ENCODE data around the gene RIF1. TPM values are rescaled to one million over a fixed set of nuclear protein-coding genes. Genes with fewer than 3 reads are reported as not detected.

RIF1 gene
- total RNA-seq, 1 donor from 2014 or later = 39.1 TPM

DNA sequence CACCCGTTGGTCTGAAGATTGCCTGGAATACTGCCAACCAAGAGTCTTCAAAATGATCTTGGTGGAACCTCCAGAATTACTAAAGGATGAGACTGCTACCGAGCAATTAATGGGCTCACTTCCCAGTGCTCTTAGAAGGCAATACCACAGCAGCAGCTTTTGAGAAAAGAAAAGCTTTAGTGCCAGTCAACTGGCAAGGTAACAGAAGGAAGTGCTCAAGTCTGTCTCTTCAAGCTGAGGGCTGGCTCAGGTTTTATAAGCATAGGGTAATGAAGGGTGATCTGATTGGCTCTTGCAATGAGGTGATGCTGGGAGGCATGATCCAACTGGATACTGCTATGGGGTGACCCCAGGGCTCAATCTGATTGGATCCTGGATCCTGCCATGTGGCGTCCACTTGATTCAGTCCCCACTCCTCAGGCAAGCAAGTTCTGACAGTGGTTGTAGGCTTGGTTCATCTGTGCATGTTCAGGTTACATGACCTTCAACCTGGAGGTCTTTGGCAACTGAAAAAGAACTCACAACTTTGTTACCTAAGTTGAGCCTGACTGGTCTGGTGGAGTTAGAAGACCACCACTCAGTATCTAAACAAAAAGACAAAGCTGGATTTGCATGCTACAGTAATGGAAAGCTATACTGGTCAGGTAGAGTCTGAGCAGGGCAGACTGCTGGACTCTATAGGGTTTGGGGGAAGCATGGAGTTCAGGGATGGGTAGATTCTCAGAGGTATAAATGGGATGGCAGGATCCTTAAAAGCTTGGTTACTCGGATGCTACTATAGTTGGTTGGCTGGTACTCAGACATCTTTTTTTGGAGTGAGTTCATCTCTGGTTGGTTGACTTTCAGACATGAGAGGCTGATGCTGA is 14.0 kb upstream of the RIF1 start:
- no peaks in the 10 kb centered on the region for H3K27me3 Mint-ChIP-seq (ENCODE audit: low read depth, unreplicated experiment)
- FAIRE-seq = no peak

DNA sequence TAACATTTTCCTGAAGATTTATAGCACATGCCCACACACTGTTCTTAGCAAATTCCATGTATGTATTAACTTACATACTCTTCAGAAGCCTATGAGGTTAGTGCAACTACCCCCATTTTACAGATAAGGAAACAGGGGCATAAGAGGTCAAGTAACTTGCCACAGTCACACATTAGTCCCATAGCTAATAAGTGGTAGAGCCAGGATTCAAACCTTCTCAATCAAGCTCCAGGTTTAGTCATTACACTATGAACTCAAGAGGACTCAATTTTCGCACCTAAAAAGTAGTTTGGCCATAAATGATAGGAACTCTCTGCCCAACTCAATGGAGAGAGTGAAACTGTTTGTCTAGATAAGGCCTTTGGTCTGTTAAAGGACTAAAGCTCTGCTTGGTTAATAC is 9.7 kb upstream of the RIF1 start:
- no peaks in the 10 kb centered on the region for H3K27me3 ChIP-seq (ENCODE audit: insufficient read depth, low read length)
- no peak for DNase-seq (ENCODE audit: low read depth)
- H3K36me3 ChIP-seq (ENCODE audit: insufficient read depth, low read length) = no peaks in the 10 kb centered on the region
- H3K4me3 Mint-ChIP-seq (ENCODE audit: unreplicated experiment) = no peak overlapping the region
- H3K4me3 ChIP-seq (ENCODE audit: insufficient read depth, low read depth, low read length) = no peak overlapping the region
- no peaks in the 10 kb centered on the region for H3K4me1 ChIP-seq (ENCODE audit: insufficient read depth, low read length)
- H3K4me1 Mint-ChIP-seq (ENCODE audit: low read depth, unreplicated experiment) = no peaks in the 10 kb centered on the region
- no peaks in the 10 kb centered on the region for H3K79me2 ChIP-seq (ENCODE audit: insufficient read depth, low read length)
- H3K9ac ChIP-seq (ENCODE audit: low read length) = no peak overlapping the region
- no peak overlapping the region for H3K4me2 ChIP-seq (ENCODE audit: low read length)
- no peak overlapping the region for H2AFZ ChIP-seq (ENCODE audit: low read depth, low read length)
- TF ChIP-seq EZH2 (IDR thresholded peaks at IDR 0.05; ENCODE audit: insufficient read depth, low read length) = no peak
- TF ChIP-seq, protein P1, sequence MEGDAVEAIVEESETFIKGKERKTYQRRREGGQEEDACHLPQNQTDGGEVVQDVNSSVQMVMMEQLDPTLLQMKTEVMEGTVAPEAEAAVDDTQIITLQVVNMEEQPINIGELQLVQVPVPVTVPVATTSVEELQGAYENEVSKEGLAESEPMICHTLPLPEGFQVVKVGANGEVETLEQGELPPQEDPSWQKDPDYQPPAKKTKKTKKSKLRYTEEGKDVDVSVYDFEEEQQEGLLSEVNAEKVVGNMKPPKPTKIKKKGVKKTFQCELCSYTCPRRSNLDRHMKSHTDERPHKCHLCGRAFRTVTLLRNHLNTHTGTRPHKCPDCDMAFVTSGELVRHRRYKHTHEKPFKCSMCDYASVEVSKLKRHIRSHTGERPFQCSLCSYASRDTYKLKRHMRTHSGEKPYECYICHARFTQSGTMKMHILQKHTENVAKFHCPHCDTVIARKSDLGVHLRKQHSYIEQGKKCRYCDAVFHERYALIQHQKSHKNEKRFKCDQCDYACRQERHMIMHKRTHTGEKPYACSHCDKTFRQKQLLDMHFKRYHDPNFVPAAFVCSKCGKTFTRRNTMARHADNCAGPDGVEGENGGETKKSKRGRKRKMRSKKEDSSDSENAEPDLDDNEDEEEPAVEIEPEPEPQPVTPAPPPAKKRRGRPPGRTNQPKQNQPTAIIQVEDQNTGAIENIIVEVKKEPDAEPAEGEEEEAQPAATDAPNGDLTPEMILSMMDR (IDR thresholded peaks at IDR 0.05; ENCODE audit: insufficient read depth, low read depth, low read length) = no peak
- no peaks in the 10 kb centered on the region for H3K36me3 Mint-ChIP-seq (ENCODE audit: low read depth, unreplicated experiment)
- FAIRE-seq = no peak
- no peaks in the 10 kb centered on the region for H3K27me3 Mint-ChIP-seq (ENCODE audit: low read depth, unreplicated experiment)
- no peak overlapping the region for H3K27ac ChIP-seq (ENCODE audit: low read depth, low read length)
- peaks cover 7% of the 10 kb centered on the region for H3K9me3 Mint-ChIP-seq (ENCODE audit: unreplicated experiment)
- H3K9me3 ChIP-seq (ENCODE audit: insufficient read depth, low read depth, low read length) = no peaks in the 10 kb centered on the region
- H3K27ac Mint-ChIP-seq (ENCODE audit: unreplicated experiment) = no peak overlapping the region
- no peaks in the 10 kb centered on the region for H4K20me1 ChIP-seq (ENCODE audit: insufficient read depth, low read length)

More for the DNA sequence above, 14.0 kb upstream of the RIF1 start:
- Histone ChIP-seq H3K27ac (ENCODE audit: low read depth, low read length) (no peak overlapping the region), H4K20me1 (ENCODE audit: insufficient read depth, low read length) (no peaks in the 10 kb centered on the region), H3K27me3 (ENCODE audit: insufficient read depth, low read length) (no peaks in the 10 kb centered on the region), H3K4me3 (ENCODE audit: insufficient read depth, low read depth, low read length) (no peak overlapping the region), H3K79me2 (ENCODE audit: insufficient read depth, low read length) (no peaks in the 10 kb centered on the region), H3K9ac (ENCODE audit: low read length) (no peak overlapping the region), H3K4me1 (ENCODE audit: insufficient read depth, low read length) (no peaks in the 10 kb centered on the region), H3K9me3 (ENCODE audit: insufficient read depth, low read depth, low read length) (no peaks in the 10 kb centered on the region), H3K36me3 (ENCODE audit: insufficient read depth, low read length) (no peaks in the 10 kb centered on the region), H2AFZ (ENCODE audit: low read depth, low read length) (no peak overlapping the region), H3K4me2 (ENCODE audit: low read length) (no peak overlapping the region)
- Mint-ChIP-seq H3K36me3 (ENCODE audit: low read depth, unreplicated experiment) (no peaks in the 10 kb centered on the region), H3K9me3 (ENCODE audit: unreplicated experiment) (peaks cover 7% of the 10 kb centered on the region), H3K27ac (ENCODE audit: unreplicated experiment) (no peak overlapping the region), H3K4me1 (ENCODE audit: low read depth, unreplicated experiment) (no peaks in the 10 kb centered on the region), H3K4me3 (ENCODE audit: unreplicated experiment) (no peak overlapping the region)
- DNase-seq (ENCODE audit: low read depth) = no peak
- TF ChIP-seq, protein P1 (IDR thresholded peaks at IDR 0.05; ENCODE audit: insufficient read depth, low read depth, low read length) = no peak

DNA sequence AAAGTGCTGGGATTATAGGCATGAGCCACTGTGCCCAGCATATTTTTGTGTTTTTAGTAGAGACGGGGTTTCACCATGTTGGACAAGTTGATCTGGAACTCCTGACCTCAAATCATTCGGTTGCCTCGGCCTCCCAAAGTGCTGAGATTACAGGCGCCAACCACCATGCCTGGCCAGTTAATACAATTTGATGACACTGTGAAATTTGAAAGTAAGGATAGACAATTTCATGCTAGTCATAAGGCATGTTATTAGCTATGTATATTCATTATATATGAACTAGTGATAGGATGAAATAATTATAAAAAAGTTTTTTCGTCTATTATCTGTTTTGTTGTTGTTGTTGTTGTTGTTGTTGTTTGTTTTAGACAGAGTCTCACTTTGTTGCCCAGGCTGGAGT is 8.6 kb upstream of the RIF1 start:
- H3K9me3 Mint-ChIP-seq (ENCODE audit: unreplicated experiment) = no peaks in the 10 kb centered on the region
- FAIRE-seq = no peak
- Histone ChIP-seq H3K4me2 (ENCODE audit: low read length) (no peak overlapping the region), H3K4me3 (ENCODE audit: insufficient read depth, low read depth, low read length) (no peak overlapping the region), H3K9me3 (ENCODE audit: insufficient read depth, low read depth, low read length) (no peaks in the 10 kb centered on the region), H3K9ac (ENCODE audit: low read length) (no peak overlapping the region), H2AFZ (ENCODE audit: low read depth, low read length) (no peak overlapping the region), H4K20me1 (ENCODE audit: insufficient read depth, low read length) (no peaks in the 10 kb centered on the region), H3K36me3 (ENCODE audit: insufficient read depth, low read length) (no peaks in the 10 kb centered on the region), H3K27ac (ENCODE audit: low read depth, low read length) (no peak overlapping the region), H3K27me3 (ENCODE audit: insufficient read depth, low read length) (no peaks in the 10 kb centered on the region), H3K4me1 (ENCODE audit: insufficient read depth, low read length) (no peaks in the 10 kb centered on the region), H3K79me2 (ENCODE audit: insufficient read depth, low read length) (no peaks in the 10 kb centered on the region)
- DNase-seq (ENCODE audit: low read depth) = no peak
- no peak overlapping the region for H3K4me3 Mint-ChIP-seq (ENCODE audit: unreplicated experiment)
- no peaks in the 10 kb centered on the region for H3K36me3 Mint-ChIP-seq (ENCODE audit: low read depth, unreplicated experiment)
- no peak overlapping the region for H3K27ac Mint-ChIP-seq (ENCODE audit: unreplicated experiment)
- TF ChIP-seq, protein P1 (IDR thresholded peaks at IDR 0.05; ENCODE audit: insufficient read depth, low read depth, low read length) = no peak
- no peak for TF ChIP-seq EZH2 (IDR thresholded peaks at IDR 0.05; ENCODE audit: insufficient read depth, low read length)
- no peaks in the 10 kb centered on the region for H3K4me1 Mint-ChIP-seq (ENCODE audit: low read depth, unreplicated experiment)
- no peaks in the 10 kb centered on the region for H3K27me3 Mint-ChIP-seq (ENCODE audit: low read depth, unreplicated experiment)
